T-helper 17 cell (primary cell): ENCODE results near the gene RASD1. TPM values are rescaled to one million over a fixed set of nuclear protein-coding genes. Genes with fewer than 3 reads are reported as not detected.
"Not testable (repeated sequence)": the region's sequence is repeated elsewhere in the genome, so short reads cannot be mapped to it uniquely, and the experiment has no call there.

ENCODE experiments used
- ATAC-seq: fragments of 150-1000 bp; cut with Tn5 transposase; 2 replicates; pipeline ENCODE4 v1.10.0; 2021; ENCODE audit warnings: mild to moderate bottlenecking, moderate library complexity
- DNase-seq, 3 donors: peaks; one replicate each; pipeline versions ENCODE4 v3.0.0 to v3.0.0-alpha.2; 2020 to 2021
- H3K9me3 ChIP-seq: one replicate; pipeline ENCODE4 v1.7.0; 2013; ENCODE audit warnings: low read length, mild to moderate bottlenecking; ENCODE audit not compliant: control insufficient read depth, poor library complexity, severe bottlenecking
- H3K27ac Mint-ChIP-seq: one replicate; pipeline ENCODE4 v1.8.0; 2022; ENCODE audit warnings: mild to moderate bottlenecking, moderate library complexity, mixed read lengths
- H3K27me3 Mint-ChIP-seq: one replicate; pipeline ENCODE4 v1.8.0; 2022; ENCODE audit warnings: mixed read lengths
- H3K36me3 Mint-ChIP-seq: one replicate; pipeline ENCODE4 v1.8.0; 2022; ENCODE audit warnings: low read depth, mixed read lengths
- H3K4me1 Mint-ChIP-seq: one replicate; pipeline ENCODE4 v1.8.0; 2022; ENCODE audit warnings: mild to moderate bottlenecking, mixed read lengths
- H3K4me3 Mint-ChIP-seq: one replicate; pipeline ENCODE4 v1.8.0; 2022; ENCODE audit warnings: mild to moderate bottlenecking, moderate library complexity, mixed read lengths
- total RNA-seq, 4 donors: library from RNA in 2 of 4; stranded (reverse) in 2 of 4; gene quantifications; one replicate each; pipeline ENCODE4 v1.2.3 and lab custom pipeline; 2022 to 2026

The RASD1 gene
- total RNA-seq, 2 donors from 2014 or later, result 0.97 to 1.4 TPM

DNA sequence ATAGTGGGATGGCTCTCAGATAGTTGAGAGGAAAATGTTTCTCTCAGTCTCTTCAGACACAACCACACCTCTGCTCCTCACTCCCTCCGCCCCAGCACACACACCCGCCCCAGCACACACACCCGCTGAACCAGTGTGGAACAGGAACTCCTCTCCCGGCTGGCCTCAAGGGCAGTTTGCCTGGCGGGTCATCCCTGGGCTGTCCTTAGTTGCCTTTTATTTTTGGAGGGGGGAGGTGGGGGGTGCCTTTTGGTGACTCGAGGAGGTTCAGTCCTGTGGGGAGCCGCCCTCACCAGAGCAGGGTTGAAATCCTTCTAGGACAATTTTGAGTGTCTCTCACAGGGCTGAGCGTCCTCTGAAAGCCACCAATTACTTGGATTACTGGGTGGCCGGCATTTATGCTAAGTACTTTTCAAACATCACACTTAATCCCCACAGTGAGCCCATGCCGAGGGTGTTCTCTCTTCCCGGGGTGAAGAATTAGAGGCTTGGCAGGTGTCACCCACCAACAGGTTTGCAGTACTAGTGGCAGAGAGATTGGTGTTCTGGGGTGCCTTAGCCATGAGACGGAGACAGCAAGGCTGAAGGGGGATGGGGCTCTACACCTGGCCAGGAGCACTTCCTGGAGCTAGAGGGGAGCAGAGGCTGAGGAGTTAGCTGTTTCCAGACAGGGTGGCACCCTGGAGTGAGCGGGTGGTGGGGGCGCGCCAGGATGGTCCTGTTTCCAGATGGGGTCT, 2.8 kb downstream of the RASD1 start:
- H3K27ac Mint-ChIP-seq, result no peak overlapping the region
- H3K4me3 Mint-ChIP-seq, result no peak overlapping the region
- H3K9me3 ChIP-seq, result no peaks in the 10 kb centered on the region
- no peak for ATAC-seq
- peaks cover 3% of the 10 kb centered on the region for H3K4me1 Mint-ChIP-seq
- peaks cover 2% of the 10 kb centered on the region for H3K36me3 Mint-ChIP-seq
- no peak for DNase-seq
- peaks cover 6% of the 10 kb centered on the region for H3K27me3 Mint-ChIP-seq

DNA sequence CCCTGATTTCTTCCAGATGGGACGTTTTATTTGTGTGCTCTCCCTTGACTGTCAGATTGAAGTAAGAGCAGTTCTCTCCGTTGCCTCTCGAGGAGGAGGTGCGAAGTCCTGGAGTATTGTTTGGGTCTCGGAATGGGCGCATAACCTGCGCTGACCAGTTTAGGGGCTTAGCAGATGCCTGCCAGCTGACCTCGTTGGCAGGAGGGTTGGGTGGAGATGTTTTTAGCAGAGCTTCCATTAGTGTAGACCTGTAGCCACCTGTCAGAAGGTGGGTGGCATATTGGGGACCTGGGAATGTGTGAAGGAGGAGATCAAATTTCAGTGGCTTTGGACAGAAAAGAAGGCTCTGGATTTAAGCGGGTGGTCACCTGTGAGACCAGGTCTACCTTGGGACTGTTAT, 3.6 kb downstream of the RASD1 start:
- peak overlapping the region; percentile 36 for H3K4me3 Mint-ChIP-seq

DNA sequence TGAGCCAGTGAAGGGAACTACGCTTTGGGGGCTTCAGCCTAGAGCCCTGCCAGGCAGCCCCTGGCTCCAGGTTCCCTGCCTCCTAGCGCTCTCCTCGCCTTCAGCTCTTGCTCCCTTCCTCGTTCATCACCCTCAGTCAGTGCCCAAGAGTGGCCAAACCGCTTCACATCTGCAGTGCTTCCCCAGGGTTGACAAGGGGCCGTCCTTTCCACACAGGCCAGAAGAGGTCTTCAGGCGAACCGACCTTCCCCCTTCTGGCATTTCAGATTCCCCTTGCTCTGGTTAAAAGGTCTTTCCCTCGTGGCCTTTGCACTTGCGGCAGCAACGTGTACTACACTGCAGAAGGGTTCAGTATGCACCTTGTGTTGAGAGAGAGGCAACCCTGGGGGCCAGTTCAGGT, 4.1 kb downstream of the RASD1 start:
- peaks cover 6% of the 10 kb centered on the region for H3K4me1 Mint-ChIP-seq
- peak overlapping the region; percentile 36 for H3K4me3 Mint-ChIP-seq
- ATAC-seq, result no peak
- no peak for DNase-seq
- H3K9me3 ChIP-seq, result no peaks in the 10 kb centered on the region
- peaks cover 6% of the 10 kb centered on the region for H3K27me3 Mint-ChIP-seq
- H3K27ac Mint-ChIP-seq, result peak overlapping the region; percentile 43
- H3K36me3 Mint-ChIP-seq, result peaks cover 7% of the 10 kb centered on the region

More for the DNA sequence above, 3.6 kb downstream of the RASD1 start:
- DNase-seq (no peak), ATAC-seq (no peak)
- H3K9me3 ChIP-seq, result no peaks in the 10 kb centered on the region
- peaks cover 5% of the 10 kb centered on the region for H3K36me3 Mint-ChIP-seq
- H3K27ac Mint-ChIP-seq, result peak overlapping the region; percentile 43
- H3K4me1 Mint-ChIP-seq, result peaks cover 6% of the 10 kb centered on the region
- H3K27me3 Mint-ChIP-seq, result peaks cover 6% of the 10 kb centered on the region

DNA sequence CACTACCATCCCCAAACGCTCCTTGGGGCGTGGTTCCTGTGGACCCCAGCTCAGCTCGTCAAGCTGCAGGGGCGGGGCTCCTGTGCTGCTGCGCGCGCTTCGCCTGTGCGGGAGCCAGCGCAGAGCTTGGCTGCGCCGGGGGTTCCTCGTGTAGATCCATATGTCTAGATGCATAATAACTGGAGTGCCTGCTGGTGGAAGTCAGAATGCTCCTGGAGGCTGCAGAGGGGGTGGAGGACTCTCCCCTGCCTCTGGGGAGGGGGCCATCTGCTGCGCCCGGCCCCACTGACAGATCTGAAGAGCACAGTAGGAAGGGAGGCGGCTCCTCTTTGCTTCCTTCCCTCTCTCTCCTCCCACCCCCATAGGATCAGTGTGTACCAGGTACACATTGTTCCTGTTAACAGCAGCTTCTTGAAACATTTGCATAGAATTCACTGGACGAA, 4.6 kb downstream of the RASD1 start:
- peaks cover 6% of the 10 kb centered on the region for H3K27me3 Mint-ChIP-seq
- no peak overlapping the region for H3K27ac Mint-ChIP-seq
- peaks cover 7% of the 10 kb centered on the region for H3K36me3 Mint-ChIP-seq
- DNase-seq, result no peak
- H3K4me3 Mint-ChIP-seq, result no peak overlapping the region
- no peaks in the 10 kb centered on the region for H3K9me3 ChIP-seq
- H3K4me1 Mint-ChIP-seq, result peaks cover 6% of the 10 kb centered on the region
- no peak for ATAC-seq

DNA sequence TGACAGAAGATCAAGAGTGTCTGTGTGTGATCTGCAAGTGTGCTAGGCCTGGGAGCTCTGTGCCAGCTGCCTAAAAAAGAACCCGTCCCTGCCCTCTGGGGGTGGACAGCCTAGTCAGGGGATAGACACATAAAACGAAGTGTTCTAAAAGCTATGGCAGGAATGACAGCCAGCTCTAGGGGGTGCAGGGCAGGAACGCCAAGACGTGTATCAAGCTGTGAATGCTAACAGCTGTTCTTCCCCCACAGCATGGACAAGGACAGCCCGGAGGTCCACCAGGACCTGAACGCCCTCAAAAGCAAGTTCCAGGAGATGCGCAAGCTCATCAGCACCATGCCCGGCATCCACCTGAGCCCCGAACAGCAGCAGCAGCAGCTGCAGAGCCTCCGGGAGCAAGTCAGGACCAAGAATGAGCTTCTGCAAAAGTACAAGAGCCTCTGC, 5.1 kb downstream of the RASD1 start:
- H3K36me3 Mint-ChIP-seq, result peaks cover 7% of the 10 kb centered on the region
- H3K27me3 Mint-ChIP-seq, result peaks cover 6% of the 10 kb centered on the region
- H3K4me1 Mint-ChIP-seq, result peaks cover 6% of the 10 kb centered on the region
- H3K4me3 Mint-ChIP-seq, result no peak overlapping the region
- DNase-seq (no peak), ATAC-seq (no peak)
- H3K27ac Mint-ChIP-seq, result peak overlapping the region; percentile 32
- no peaks in the 10 kb centered on the region for H3K9me3 ChIP-seq

DNA sequence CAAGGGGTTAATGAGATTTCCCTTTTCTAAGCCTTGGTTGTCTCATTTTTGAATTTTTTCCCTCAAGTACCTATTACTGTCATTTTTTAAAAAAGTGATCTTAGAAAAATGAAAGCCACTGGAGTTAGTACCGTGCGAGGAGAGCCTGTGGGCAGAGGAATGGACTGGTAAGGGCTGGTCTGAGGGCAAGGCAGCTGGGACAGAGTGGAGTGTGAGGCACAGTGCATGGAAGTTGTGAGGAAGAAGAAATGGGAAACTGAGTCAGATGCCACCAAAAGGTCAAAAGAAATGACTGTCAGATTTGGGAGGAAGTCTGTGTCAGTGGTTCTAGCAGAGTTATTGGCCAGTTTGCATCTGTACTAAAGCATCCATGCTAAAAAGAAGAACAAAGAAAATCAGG, 8.2 kb downstream of the RASD1 start:
- no peak for DNase-seq
- peaks cover 11% of the 10 kb centered on the region for H3K4me1 Mint-ChIP-seq
- no peaks in the 10 kb centered on the region for H3K9me3 ChIP-seq
- H3K4me3 Mint-ChIP-seq, result no peak overlapping the region
- no peaks in the 10 kb centered on the region for H3K27me3 Mint-ChIP-seq
- H3K36me3 Mint-ChIP-seq, result peaks cover 7% of the 10 kb centered on the region
- ATAC-seq, result no peak
- peak overlapping the region; percentile 76 for H3K27ac Mint-ChIP-seq

DNA sequence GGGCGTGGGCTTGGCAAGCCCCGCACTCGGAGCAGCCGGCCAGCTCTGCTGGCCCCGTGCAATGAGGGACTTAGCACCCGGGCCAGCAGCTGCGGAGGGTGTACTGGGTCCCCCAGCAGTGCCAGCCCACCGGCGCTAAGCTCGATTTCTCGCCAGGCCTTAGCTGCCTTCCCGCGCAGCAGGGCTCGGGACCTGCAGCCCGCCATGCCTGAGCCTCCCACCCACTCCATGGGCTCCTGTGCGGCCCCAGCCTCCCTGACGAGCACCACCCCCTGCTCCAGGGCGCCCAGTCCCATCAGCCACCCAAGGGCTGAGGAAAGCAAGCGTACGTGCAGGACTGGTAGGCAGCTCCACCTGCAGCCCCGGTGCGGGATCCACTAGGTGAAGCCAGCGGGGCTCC, 9.8 kb downstream of the RASD1 start:
- not testable (repeated sequence) for H3K27ac Mint-ChIP-seq, ATAC-seq, H3K9me3 ChIP-seq, H3K36me3 Mint-ChIP-seq, DNase-seq, H3K27me3 Mint-ChIP-seq, H3K4me3 Mint-ChIP-seq
- H3K4me1 Mint-ChIP-seq, result peaks cover 19% of the 10 kb centered on the region

DNA sequence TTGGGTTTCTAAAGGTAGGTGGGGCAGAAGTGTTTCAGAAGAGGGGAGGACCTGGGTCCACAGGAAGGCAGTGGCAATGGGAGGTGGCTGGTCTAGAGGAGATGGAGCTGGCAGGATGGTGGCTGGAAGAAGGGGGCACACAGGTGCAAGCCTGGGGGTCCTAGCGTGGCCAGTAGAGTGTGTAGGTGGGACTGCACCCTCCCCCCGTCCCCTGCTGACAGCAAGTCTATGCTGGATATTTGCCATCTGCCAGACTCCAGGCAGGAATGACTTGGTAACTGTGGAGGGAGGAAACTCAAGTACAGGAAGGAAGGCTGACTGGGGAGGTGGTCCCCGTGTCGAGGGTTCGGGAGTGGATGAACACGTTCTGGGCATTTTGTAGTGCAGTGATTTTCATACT, 10.8 kb downstream of the RASD1 start:
- H3K27ac Mint-ChIP-seq, result peak overlapping the region; percentile 49
- DNase-seq (no peak), ATAC-seq (no peak)
- no peaks in the 10 kb centered on the region for H3K9me3 ChIP-seq
- no peaks in the 10 kb centered on the region for H3K27me3 Mint-ChIP-seq
- H3K36me3 Mint-ChIP-seq, result peaks cover 5% of the 10 kb centered on the region
- H3K4me1 Mint-ChIP-seq, result peaks cover 26% of the 10 kb centered on the region
- H3K4me3 Mint-ChIP-seq, result no peak overlapping the region

DNA sequence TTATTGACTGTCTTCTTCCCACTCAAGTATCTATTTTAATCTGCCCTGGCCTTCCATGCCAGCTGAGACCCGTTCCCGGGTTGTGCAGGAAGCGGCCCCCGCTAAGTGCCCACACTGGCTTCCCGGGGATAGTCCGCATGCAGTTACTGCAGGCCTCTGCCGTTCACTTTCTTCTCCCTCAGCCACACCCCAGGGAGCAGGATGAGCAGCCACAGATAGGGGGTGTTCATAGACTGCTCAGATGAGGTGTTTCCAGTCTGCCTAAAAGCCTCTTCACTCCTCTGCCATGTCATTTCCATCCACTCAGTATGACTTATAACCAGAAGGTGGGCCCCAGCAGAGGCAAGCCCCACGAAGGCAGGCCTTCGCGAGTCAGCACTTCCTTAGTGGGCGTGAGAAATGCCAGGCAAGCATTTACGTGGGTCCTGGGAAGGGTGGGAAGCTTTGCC, 11.7 kb downstream of the RASD1 start:
- ATAC-seq, result no peak
- peak overlapping the region; percentile 49 for H3K27ac Mint-ChIP-seq

DNA sequence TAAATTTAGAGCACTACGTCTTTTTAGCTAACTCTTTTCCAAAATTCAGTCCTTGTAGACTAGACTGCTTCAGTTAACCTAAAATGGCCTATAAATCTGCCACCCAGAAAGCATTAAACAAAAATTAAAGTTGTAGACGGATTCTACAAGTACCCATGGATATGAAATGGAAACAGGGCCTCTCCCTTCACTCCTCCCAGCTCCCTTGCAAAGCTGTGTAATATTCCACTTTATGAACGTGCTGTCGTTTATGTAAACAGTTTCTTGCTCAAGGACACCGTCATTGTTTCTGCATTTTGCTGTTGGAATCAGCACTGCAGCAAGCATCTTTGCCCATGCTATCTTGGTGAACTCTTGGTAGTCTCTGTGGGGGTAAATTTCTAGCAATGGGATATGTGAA, 14.3 kb downstream of the RASD1 start:
- no peaks in the 10 kb centered on the region for H3K9me3 ChIP-seq
- H3K36me3 Mint-ChIP-seq, result no peaks in the 10 kb centered on the region
- H3K27ac Mint-ChIP-seq, result no peak overlapping the region
- H3K4me3 Mint-ChIP-seq, result no peak overlapping the region
- peaks cover 33% of the 10 kb centered on the region for H3K4me1 Mint-ChIP-seq
- ATAC-seq (no peak), DNase-seq (no peak)
- no peaks in the 10 kb centered on the region for H3K27me3 Mint-ChIP-seq

More for the DNA sequence above, 11.7 kb downstream of the RASD1 start:
- Mint-ChIP-seq H3K4me3 (no peak overlapping the region), H3K36me3 (peaks cover 5% of the 10 kb centered on the region), H3K4me1 (peaks cover 28% of the 10 kb centered on the region), H3K27me3 (no peaks in the 10 kb centered on the region)
- no peaks in the 10 kb centered on the region for H3K9me3 ChIP-seq
- no peak for DNase-seq

DNA sequence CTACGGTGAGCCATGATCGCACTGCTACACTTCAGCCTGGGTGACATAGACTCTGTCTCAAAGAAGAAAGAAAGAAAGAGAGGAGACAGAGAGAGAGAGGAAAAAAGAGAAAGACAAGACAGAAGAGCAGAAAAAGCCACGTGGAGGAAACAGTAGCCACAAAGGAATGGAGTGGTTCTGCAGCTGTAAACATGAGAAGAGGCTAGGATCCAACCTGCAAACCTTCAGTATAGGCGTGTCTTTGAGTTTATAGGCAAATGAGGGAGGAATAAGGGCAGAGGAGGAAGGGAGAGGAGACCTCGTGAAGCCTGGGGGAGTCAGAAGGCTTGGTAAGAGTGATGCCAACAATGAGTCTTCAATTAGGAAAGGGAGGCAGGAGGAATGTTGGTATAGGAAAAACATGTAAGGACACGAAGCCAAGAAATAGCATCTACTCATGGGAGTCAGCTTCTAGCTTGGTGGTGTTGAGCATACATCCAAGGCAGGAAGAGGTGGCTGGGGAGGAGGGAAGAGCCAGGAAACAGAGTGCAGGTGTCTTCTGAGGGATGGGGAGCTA, 15.5 kb downstream of the RASD1 start:
- peak overlapping the region; percentile 93 for H3K27ac Mint-ChIP-seq
- peaks cover under 1% of the 10 kb centered on the region for H3K27me3 Mint-ChIP-seq
- DNase-seq (no peak), ATAC-seq (no peak)
- H3K4me3 Mint-ChIP-seq, result no peak overlapping the region
- no peaks in the 10 kb centered on the region for H3K36me3 Mint-ChIP-seq
- no peaks in the 10 kb centered on the region for H3K9me3 ChIP-seq
- H3K4me1 Mint-ChIP-seq, result peaks cover 35% of the 10 kb centered on the region

DNA sequence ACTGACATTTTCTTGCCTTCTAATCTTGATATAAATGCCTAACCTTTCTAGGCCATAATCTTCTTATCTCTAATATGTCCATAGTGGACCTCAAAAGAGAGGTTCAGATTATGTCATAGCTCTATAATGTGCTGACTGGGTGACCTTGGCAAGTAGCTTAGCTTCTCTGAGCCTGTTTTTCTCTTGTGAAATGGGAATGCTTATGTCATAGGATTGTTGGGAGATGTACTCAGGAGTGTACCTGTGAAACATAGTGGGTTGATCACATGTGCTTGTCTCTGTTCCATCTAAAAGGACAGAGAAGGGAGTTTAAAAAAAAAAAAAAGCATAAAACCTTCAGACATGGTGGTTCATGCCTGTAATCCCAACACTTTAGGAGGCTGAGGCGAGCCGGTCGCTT, 17.0 kb downstream of the RASD1 start:
- Mint-ChIP-seq H3K4me3 (no peak overlapping the region), H3K4me1 (peaks cover 29% of the 10 kb centered on the region)
- H3K9me3 ChIP-seq, result no peaks in the 10 kb centered on the region

DNA sequence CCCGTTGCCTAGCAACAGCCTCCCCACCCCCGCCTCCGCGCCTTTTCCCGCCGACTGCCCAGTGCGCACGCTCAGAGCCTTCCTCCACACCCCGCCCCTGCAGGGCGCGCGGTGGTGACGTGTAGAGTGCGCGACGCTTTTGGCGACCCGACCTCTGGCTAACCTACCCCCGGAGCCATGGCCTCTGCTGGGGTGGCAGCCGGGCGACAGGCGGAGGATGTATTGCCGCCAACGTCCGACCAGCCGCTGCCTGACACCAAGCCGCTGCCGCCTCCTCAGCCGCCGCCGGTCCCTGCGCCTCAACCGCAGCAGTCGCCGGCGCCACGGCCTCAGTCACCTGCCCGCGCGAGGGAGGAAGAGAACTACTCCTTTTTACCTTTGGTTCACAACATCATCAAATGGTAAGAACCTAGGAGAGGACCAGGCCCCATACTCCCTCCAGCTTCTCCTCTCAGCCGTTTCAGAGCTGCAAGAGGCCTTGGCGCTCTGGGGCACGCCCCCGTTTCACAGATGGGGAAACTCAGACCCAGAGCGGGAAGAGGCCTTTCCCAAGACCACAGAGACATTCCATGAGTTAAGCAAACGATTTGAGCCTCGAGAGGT, 19.2 kb downstream of the RASD1 start, which contains the start of gene MED9:
MED9 (plus strand) TSS at position 136 of the 603 bp plus-strand sequence; CDS start at position 178, 42 bp downstream.
- peak within 1 kb of the TSS; percentile 90 for H3K4me3 Mint-ChIP-seq
- ATAC-seq, result peak; percentile 99
- peaks cover 21% of the 10 kb centered on the region for H3K4me1 Mint-ChIP-seq
- H3K27me3 Mint-ChIP-seq, result peaks cover 21% of the 10 kb centered on the region
- no peaks in the 10 kb centered on the region for H3K9me3 ChIP-seq
- H3K27ac Mint-ChIP-seq, result peak within 1 kb of the TSS; percentile 95
- DNase-seq, result peak; percentile 88 to 94 (median 90)
- H3K36me3 Mint-ChIP-seq, result no peaks in the 10 kb centered on the region

More for the DNA sequence above, 17.0 kb downstream of the RASD1 start:
- DNase-seq, result no peak
- Mint-ChIP-seq H3K27me3 (peaks cover 7% of the 10 kb centered on the region), H3K27ac (peak overlapping the region; percentile 79), H3K36me3 (no peaks in the 10 kb centered on the region)
- no peak for ATAC-seq
